Duodenal mucosa (tissue), 2 donors: Measurements from ENCODE around the gene ABCA5.

Experiments used
- H3K27ac ChIP-seq: one replicate; pipeline ENCODE4 v1.7.0; 2013; ENCODE audit warnings: low read depth, low read length
- H3K27me3 ChIP-seq, 2 donors: one replicate each; pipeline ENCODE4 v1.7.0; 2013; ENCODE audit warnings: low read length in 2 of 2, control low read depth in 1 of 2; ENCODE audit not compliant: insufficient read depth in 2 of 2, control insufficient read depth in 1 of 2
- H3K36me3 ChIP-seq, 2 donors: one replicate each; pipeline ENCODE4 v1.7.0; 2013; ENCODE audit warnings: low read length in 2 of 2, control low read depth in 1 of 2; ENCODE audit not compliant: insufficient read depth in 2 of 2, control insufficient read depth in 1 of 2
- H3K4me1 ChIP-seq, 2 donors: one replicate each; pipeline ENCODE4 v1.7.0; 2013; ENCODE audit warnings: low read length in 2 of 2, control low read depth in 1 of 2; ENCODE audit not compliant: insufficient read depth in 2 of 2, control insufficient read depth in 1 of 2
- H3K4me3 ChIP-seq, 2 donors: one replicate each; pipeline ENCODE4 v1.7.0; 2013; ENCODE audit warnings: low read length in 2 of 2, low read depth in 1 of 2
- H3K9ac ChIP-seq, 2 donors: one replicate each; pipeline ENCODE4 v1.7.0; 2013; ENCODE audit warnings: low read length in 2 of 2, low read depth in 1 of 2
- H3K9me3 ChIP-seq, 2 donors: one replicate each; pipeline ENCODE4 v1.7.0; 2013; ENCODE audit warnings: low read length in 2 of 2, control low read depth in 1 of 2; ENCODE audit not compliant: control insufficient read depth in 1 of 2

The ABCA5 gene

GRCh38 chr17:69331756-69332155 is 4.8 kb upstream of the ABCA5 start:
- Histone ChIP-seq H3K9me3 (no peaks in the 10 kb centered on the region), H3K27ac (no peak overlapping the region), H3K4me1 (peaks cover 0 to 5% of the 10 kb centered on the region in 2 donors), H3K27me3 (no peaks in the 10 kb centered on the region), H3K36me3 (no peaks in the 10 kb centered on the region), H3K9ac (no peak overlapping the region), H3K4me3 (no peak overlapping the region)

DNA sequence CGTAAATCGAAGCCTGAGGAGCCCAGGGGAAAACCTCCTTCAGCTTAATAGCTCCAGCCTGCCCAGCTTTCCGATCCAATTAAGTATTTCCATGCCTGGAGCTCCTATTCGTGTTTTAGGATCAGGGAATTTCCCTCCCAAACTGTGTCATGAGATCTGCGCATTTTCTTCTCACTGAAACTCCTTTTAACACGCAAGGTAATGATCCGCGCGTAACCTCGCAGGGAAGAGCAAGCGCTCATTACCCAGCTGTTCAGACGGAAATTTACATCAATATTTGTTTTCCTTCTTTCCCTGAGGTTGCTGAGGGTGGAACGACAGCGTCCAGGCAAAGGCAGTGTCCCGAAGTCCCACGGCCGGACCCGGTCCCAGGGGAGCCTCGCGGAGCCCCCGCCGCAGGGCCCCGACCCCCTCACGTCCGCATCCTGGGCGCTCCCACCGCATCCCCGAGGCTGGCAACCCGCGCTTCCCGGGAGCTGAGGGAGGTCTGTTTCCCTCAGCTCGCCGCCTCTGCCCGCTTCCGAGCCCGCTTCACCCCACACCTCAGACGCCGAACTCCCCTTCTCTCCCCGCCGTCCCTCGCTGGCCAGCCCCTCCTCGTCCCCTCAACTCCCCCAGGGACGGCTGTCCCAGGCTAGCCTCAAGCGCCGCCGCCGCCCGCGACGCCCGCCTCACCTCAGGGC is 415 bp downstream of the ABCA5 start:
- Histone ChIP-seq H3K9me3 (no peaks in the 10 kb centered on the region), H3K4me1 (peaks cover 0 to 9% of the 10 kb centered on the region in 2 donors)

DNA sequence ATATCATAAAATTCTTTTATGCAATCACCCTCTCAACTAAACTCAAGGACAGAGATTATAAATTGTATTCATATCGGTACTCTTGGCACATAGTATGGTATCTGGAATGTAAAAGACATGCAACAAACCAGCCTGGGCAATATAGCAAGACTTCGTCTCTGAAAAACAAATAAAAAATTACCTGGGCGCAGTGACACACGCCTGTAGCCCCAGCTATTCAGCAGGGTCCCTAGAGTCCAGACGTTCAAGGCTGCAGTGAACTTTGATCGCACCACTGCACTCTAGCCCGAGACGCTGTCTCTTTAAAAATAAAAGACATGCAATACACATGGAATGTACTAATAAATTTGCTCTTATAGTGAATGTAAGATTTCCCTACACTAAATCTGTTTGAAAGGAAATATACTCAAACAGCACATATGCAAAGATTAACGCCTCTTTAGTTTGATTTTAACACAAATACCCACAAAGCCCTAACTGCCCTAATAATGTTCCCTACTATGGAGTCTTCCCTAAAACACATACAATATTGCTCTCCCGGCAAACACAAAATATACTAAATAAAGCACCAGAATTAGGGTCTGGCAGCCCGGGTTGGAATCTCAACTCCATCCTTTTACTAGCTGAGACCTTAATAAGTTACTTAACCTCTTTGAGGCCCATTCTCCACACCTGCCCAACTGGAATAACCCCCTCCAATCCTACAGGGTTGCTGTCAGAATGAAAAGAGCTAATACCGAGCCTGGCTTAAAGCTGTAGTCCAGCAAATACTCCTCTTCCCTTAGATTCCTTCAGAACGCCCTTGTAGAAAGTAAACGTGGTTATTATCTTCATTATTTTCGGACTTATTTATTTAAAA is 1.2 kb downstream of the ABCA5 start:
- Histone ChIP-seq H3K4me3 (peak overlapping the region; percentile 80 to 86), H3K27me3 (no peaks in the 10 kb centered on the region), H3K36me3 (no peaks in the 10 kb centered on the region), H3K27ac (no peak overlapping the region), H3K4me1 (peaks cover 0 to 9% of the 10 kb centered on the region in 2 donors), H3K9ac (peak overlapping the region; percentile 73 to 84), H3K9me3 (no peaks in the 10 kb centered on the region)

More for the DNA sequence above, 415 bp downstream of the ABCA5 start:
- Histone ChIP-seq H3K36me3 (no peaks in the 10 kb centered on the region), H3K27me3 (no peaks in the 10 kb centered on the region), H3K27ac (peak overlapping the region; percentile 93), H3K4me3 (peak overlapping the region; percentile 80 to 86), H3K9ac (peak overlapping the region; percentile 73 to 84)

GRCh38 chr17:69323806-69324205 is 3.1 kb downstream of the ABCA5 start:
- Histone ChIP-seq H3K36me3 (no peaks in the 10 kb centered on the region), H3K4me3 (no peak overlapping the region), H3K27me3 (no peaks in the 10 kb centered on the region), H3K9ac (no peak overlapping the region), H3K27ac (no peak overlapping the region), H3K4me1 (peaks cover 0 to 9% of the 10 kb centered on the region in 2 donors), H3K9me3 (no peaks in the 10 kb centered on the region)

GRCh38 chr17:69320908-69321238 is 6.1 kb downstream of the ABCA5 start:
- Histone ChIP-seq H3K9me3 (no peaks in the 10 kb centered on the region), H3K27me3 (no peaks in the 10 kb centered on the region), H3K4me3 (no peak overlapping the region), H3K36me3 (no peaks in the 10 kb centered on the region), H3K9ac (no peak overlapping the region), H3K4me1 (peaks cover 0 to 4% of the 10 kb centered on the region in 2 donors), H3K27ac (no peak overlapping the region)

DNA sequence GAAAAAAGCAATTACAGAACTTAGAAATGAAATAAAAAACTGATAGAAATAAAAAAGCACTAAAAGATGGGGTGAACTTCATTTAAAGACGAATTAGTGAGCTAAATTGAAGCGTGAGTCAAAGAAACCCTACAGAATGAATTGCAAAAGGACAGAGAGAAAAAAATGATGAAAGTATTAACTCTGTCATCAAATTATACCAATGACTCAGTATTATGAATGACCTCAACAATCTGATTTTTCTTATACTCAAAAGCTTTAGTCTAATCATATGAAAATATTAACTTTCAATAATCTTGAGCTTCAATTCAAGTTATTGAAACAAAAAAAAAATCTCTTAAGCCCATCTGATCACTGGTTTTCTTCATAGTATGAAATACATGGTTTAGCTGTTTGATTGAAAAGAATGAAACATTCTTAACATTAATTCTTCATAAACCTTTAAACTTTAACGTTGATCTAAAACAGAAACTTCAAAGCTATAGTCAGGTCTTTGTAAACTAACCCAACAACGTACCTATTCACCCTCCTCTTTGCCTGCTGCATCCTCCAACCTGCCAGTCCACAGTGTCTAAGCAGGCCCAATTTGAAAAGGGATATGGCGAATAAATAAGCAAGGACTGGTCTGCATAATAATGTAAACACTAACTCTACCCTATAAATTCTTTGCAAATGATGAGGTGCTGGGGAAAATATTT is 6.6 kb downstream of the ABCA5 start:
- no peaks in the 10 kb centered on the region for H3K36me3 ChIP-seq
- no peak overlapping the region for H3K4me3 ChIP-seq
- H3K9ac ChIP-seq, result no peak overlapping the region
- no peaks in the 10 kb centered on the region for H3K9me3 ChIP-seq
- H3K27ac ChIP-seq, result no peak overlapping the region
- no peaks in the 10 kb centered on the region for H3K27me3 ChIP-seq
- peaks cover 0 to 4% of the 10 kb centered on the region in 2 donors for H3K4me1 ChIP-seq

DNA sequence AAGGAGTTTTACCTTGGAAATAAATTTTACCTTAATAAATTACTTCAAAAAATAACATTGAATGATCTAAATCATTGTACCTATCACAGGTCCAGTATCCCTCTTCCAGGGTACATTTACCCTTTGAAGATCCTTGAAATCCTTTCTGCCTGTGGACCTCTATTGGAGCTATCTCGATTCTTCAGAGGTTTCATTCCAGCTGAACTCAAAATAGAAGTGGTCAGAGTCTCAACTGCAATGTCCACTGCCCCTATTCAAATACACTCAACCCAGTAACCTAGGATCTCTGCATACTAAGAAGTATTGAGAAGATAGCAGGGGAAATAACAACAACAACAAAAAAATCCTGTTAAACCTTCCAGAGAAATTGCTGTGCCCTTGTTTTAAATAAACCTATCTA is 9.3 kb downstream of the ABCA5 start:
- H3K9me3 ChIP-seq, result no peaks in the 10 kb centered on the region
- no peak overlapping the region for H3K27ac ChIP-seq
- no peaks in the 10 kb centered on the region for H3K27me3 ChIP-seq
- H3K9ac ChIP-seq, result no peak overlapping the region
- no peak overlapping the region for H3K4me3 ChIP-seq
- no peaks in the 10 kb centered on the region for H3K4me1 ChIP-seq
- H3K36me3 ChIP-seq, result no peaks in the 10 kb centered on the region

DNA sequence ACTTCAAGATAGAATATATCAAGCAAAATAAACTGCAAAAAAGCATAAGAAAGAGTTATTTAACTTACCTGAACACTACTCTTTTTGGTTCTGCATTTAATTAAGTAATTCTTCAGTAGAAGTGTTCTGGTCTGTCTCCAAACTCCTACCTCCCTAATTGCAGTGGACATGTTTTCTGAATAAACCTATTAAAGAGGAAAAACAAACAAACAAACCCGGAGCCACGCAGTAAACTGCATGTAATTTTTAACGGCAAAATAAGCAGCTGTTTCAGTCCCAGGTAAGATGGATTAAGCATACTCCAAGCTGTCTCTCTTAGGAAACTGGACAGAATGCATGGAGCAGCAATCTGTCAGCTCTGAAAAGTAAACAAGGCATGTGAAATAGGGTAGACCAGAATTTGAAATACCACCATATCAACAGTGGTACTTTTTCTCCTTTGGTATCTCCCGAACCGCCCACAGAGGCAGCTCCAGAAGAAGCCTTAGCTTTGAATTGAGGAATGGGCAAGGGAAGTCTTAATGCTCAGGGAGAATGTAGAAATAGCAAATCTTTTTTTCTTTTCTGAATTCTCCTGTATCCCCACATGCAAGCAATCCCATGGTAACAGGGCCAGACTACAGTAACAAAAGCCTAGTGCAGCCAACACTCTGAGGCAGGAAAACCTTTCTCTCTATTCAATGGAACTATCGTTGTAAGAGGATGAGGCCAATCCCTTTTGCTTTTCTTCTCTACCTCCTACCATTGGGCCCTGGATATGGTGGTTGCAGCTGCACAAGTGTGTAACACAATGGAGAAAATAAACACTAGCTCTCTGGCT is 12.5 kb downstream of the ABCA5 start:
- H3K4me1 ChIP-seq, result no peaks in the 10 kb centered on the region
- H3K36me3 ChIP-seq, result peaks cover 4 to 7% of the 10 kb centered on the region in 2 donors
- H3K4me3 ChIP-seq, result no peak overlapping the region
- H3K27ac ChIP-seq, result no peak overlapping the region
- no peak overlapping the region for H3K9ac ChIP-seq
- H3K9me3 ChIP-seq, result no peaks in the 10 kb centered on the region
- no peaks in the 10 kb centered on the region for H3K27me3 ChIP-seq

DNA sequence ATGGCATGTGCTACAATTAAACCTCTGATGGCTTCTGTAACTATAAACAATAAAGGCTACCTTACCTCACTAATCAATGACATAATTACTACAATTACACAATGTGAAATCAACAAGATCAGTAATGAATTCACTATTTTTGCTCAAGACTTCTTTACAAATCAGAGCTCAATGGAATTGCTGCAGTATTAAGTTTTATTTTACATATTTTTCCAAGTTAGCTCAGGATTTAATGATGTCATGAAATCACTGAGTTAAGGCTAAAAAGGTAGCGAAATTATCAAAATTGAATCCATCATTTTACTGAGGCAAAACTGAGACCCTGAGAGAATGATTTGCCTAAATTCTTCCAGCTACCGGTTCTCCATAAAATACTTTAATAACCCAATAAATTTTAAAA is 21.8 kb downstream of the ABCA5 start:
- H3K9ac ChIP-seq, result no peak overlapping the region
- H3K27me3 ChIP-seq, result no peaks in the 10 kb centered on the region
- H3K36me3 ChIP-seq, result peaks cover 4 to 11% of the 10 kb centered on the region in 2 donors
- H3K4me1 ChIP-seq, result no peaks in the 10 kb centered on the region
- no peaks in the 10 kb centered on the region for H3K9me3 ChIP-seq
- no peak overlapping the region for H3K27ac ChIP-seq
- H3K4me3 ChIP-seq, result no peak overlapping the region
